HUES48 (cell line): ENCODE measurements around the gene FRYL.
A peak's percentile ranks its signal among the peaks of the same experiment; 100 is the strongest.

Experiments
- H3K27ac ChIP-seq: one replicate; pipeline ENCODE4 v1.7.0; 2013; ENCODE audit warnings: low read depth, low read length, inconsistent platforms
- H3K27me3 ChIP-seq: 2 replicates; pipeline ENCODE4 v1.6.1; 2013; ENCODE audit warnings: mild to moderate bottlenecking, low read length; ENCODE audit not compliant: control insufficient read depth, insufficient read depth
- H3K36me3 ChIP-seq: 2 replicates; pipeline ENCODE4 v1.6.1; 2013; ENCODE audit warnings: low read length; ENCODE audit not compliant: control insufficient read depth, insufficient read depth
- H3K4me1 ChIP-seq: 2 replicates; pipeline ENCODE4 v1.6.1; 2013; ENCODE audit warnings: mild to moderate bottlenecking, low read length; ENCODE audit not compliant: control insufficient read depth, insufficient read depth
- H3K4me3 ChIP-seq: 2 replicates; pipeline ENCODE4 v1.5.1; 2013; ENCODE audit warnings: mild to moderate bottlenecking, low read depth, low read length
- H3K9ac ChIP-seq: 2 replicates; pipeline ENCODE4 v1.6.1; 2013; ENCODE audit warnings: mild to moderate bottlenecking, low read depth, low read length, moderate library complexity
- H3K9me3 ChIP-seq: 2 replicates; pipeline ENCODE4 v1.6.1; 2013; ENCODE audit warnings: low read length; ENCODE audit not compliant: control insufficient read depth, insufficient read depth

Gene FRYL

GRCh38 chr4:48504026-48504330 is 276.1 kb downstream of the FRYL start:
- Histone ChIP-seq H3K4me1 (peaks cover 14% of the 10 kb centered on the region), H3K27ac (no peak overlapping the region), H3K36me3 (peaks cover 59% of the 10 kb centered on the region)

GRCh38 chr4:48503233-48504025 is 276.6 kb downstream of the FRYL start:
- Histone ChIP-seq H3K9ac (no peak overlapping the region), H3K36me3 (peaks cover 58% of the 10 kb centered on the region), H3K27ac (no peak overlapping the region), H3K4me1 (peaks cover 15% of the 10 kb centered on the region), H3K27me3 (no peaks in the 10 kb centered on the region), H3K4me3 (no peak overlapping the region; the same call in 1 of the 2 replicates), H3K9me3 (no peaks in the 10 kb centered on the region)

More at GRCh38 chr4:48504026-48504330, 276.1 kb downstream of the FRYL start:
- Histone ChIP-seq H3K9me3 (no peaks in the 10 kb centered on the region), H3K4me3 (no peak overlapping the region; the same call in 1 of the 2 replicates), H3K9ac (no peak overlapping the region), H3K27me3 (no peaks in the 10 kb centered on the region)

GRCh38 chr4:48499551-48500066 is 280.5 kb downstream of the FRYL start:
- Histone ChIP-seq H3K27me3 (no peaks in the 10 kb centered on the region), H3K4me1 (peaks cover 15% of the 10 kb centered on the region), H3K9ac (no peak overlapping the region), H3K27ac (no peak overlapping the region), H3K36me3 (peaks cover 30% of the 10 kb centered on the region), H3K9me3 (no peaks in the 10 kb centered on the region), H3K4me3 (no peak overlapping the region)

GRCh38 chr4:48498895-48499294 is 281.2 kb downstream of the FRYL start:
- Histone ChIP-seq H3K36me3 (peaks cover 28% of the 10 kb centered on the region), H3K9me3 (no peaks in the 10 kb centered on the region), H3K27ac (no peak overlapping the region), H3K4me1 (peaks cover 8% of the 10 kb centered on the region), H3K4me3 (no peak overlapping the region), H3K27me3 (no peaks in the 10 kb centered on the region), H3K9ac (no peak overlapping the region)

- Histone ChIP-seq H3K36me3 (peaks cover 24% of the 10 kb centered on the region), H3K4me3 (no peak overlapping the region), H3K27me3 (peaks cover 19% of the 10 kb centered on the region), H3K27ac (no peak overlapping the region), H3K9me3 (no peaks in the 10 kb centered on the region), H3K9ac (no peak overlapping the region), H3K4me1 (peaks cover 7% of the 10 kb centered on the region)
These were observed 284.1 kb downstream of the FRYL start for GRCh38 chr4:48495941-48496340.

- Histone ChIP-seq H3K9ac (no peak overlapping the region), H3K9me3 (no peaks in the 10 kb centered on the region), H3K36me3 (peaks cover under 1% of the 10 kb centered on the region), H3K4me1 (peaks cover 9% of the 10 kb centered on the region), H3K27ac (no peak overlapping the region), H3K27me3 (peaks cover 42% of the 10 kb centered on the region), H3K4me3 (no peak overlapping the region)
These were observed 286.5 kb downstream of the FRYL start for GRCh38 chr4:48493452-48494100.

- Histone ChIP-seq H3K4me1 (peaks cover 16% of the 10 kb centered on the region), H3K36me3 (no peaks in the 10 kb centered on the region), H3K27me3 (peaks cover 54% of the 10 kb centered on the region), H3K9me3 (no peaks in the 10 kb centered on the region), H3K27ac (no peak overlapping the region), H3K9ac (no peak overlapping the region), H3K4me3 (peak overlapping the region; percentile 58; the same call in 1 of the 2 replicates)
These were observed 288.4 kb downstream of the FRYL start for GRCh38 chr4:48491514-48492176.

- H3K4me1 ChIP-seq, result peaks cover 16% of the 10 kb centered on the region
- no peaks in the 10 kb centered on the region for H3K9me3 ChIP-seq
- peaks cover 54% of the 10 kb centered on the region for H3K27me3 ChIP-seq
- no peak overlapping the region for H3K27ac ChIP-seq
- no peak overlapping the region; the same call in 1 of the 2 replicates for H3K9ac ChIP-seq
- peak overlapping the region; percentile 58; the same call in 1 of the 2 replicates for H3K4me3 ChIP-seq
- H3K36me3 ChIP-seq, result no peaks in the 10 kb centered on the region
These were observed 289.2 kb downstream of the FRYL start for GRCh38 chr4:48490680-48491513.

GRCh38 chr4:48490012-48490679 is 289.9 kb downstream of the FRYL start, which contains the start of gene ZAR1:
Gene ZAR1 (plus strand): TSS chr4:48490252. CDS start chr4:48490292, 40 bp downstream.
- H3K9ac ChIP-seq, result no peak within 1 kb of the TSS; the same call in 1 of the 2 replicates
- no peaks in the 10 kb centered on the region for H3K9me3 ChIP-seq
- peak within 1 kb of the TSS; percentile 58 for H3K4me3 ChIP-seq
- no peaks in the 10 kb centered on the region for H3K36me3 ChIP-seq
- peaks cover 57% of the 10 kb centered on the region for H3K27me3 ChIP-seq
- peaks cover 16% of the 10 kb centered on the region for H3K4me1 ChIP-seq
- no peak within 1 kb of the TSS for H3K27ac ChIP-seq

GRCh38 chr4:48489683-48490011 is 290.4 kb downstream of the FRYL start:
- H3K27ac ChIP-seq, result no peak overlapping the region
- H3K4me3 ChIP-seq, result peak overlapping the region; percentile 58
- no peaks in the 10 kb centered on the region for H3K9me3 ChIP-seq
- peaks cover 62% of the 10 kb centered on the region for H3K27me3 ChIP-seq
- H3K4me1 ChIP-seq, result peaks cover 16% of the 10 kb centered on the region
- H3K36me3 ChIP-seq, result no peaks in the 10 kb centered on the region
- no peak overlapping the region; the same call in 1 of the 2 replicates for H3K9ac ChIP-seq
